ENCODE measurements around the gene EHD1. TPM values are rescaled to one million over a fixed set of nuclear protein-coding genes. Genes with fewer than 3 reads are reported as not detected.

Gene EHD1
- total RNA-seq, 1 donor from 2014 or later: 122 TPM

- no peak for DNase-seq (ENCODE audit: low read depth, low spot score)
Observed at GRCh38 chr11:64910451-64911093, 32.2 kb upstream of the EHD1 start.

DNA sequence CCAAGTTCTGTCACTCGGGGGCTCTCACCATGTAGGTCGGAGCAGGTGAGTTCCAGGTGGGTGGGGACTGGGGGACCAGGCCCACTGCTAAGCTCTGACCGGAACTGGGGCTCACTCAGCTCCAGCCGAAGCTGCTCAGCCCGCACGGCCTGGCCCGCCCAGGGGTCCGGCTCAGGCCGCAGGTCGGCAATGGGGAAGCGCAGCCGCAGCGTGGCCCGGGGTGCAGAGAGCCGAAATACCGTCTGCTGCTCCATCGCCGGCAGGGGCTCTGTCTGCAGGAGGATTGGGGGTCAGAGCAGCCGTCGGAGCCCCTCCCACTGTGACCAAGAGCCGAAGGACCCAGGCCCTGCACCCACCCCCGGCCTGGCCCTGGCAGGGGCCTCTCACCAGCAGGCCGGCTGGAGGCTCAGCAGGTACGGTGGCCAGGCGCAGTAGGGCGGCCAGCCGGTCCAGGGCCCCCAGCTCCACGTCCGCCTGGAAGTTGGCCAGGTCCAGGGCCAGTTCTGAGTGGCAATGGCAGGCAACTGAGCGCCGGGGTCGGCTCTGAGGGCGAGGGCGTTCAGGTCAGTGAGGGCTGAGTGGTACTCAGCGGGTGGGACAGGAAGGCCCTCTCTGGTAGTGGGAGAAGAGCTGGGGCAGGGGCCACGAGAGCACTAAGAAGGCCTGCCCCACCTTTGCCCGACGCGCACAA lies 31.4 kb upstream of the EHD1 start:
- DNase-seq (ENCODE audit: low read depth, low spot score): no peak

- no peak for DNase-seq (ENCODE audit: low read depth, low spot score)
Observed at GRCh38 chr11:64908766-64909165, 30.3 kb upstream of the EHD1 start.

DNA sequence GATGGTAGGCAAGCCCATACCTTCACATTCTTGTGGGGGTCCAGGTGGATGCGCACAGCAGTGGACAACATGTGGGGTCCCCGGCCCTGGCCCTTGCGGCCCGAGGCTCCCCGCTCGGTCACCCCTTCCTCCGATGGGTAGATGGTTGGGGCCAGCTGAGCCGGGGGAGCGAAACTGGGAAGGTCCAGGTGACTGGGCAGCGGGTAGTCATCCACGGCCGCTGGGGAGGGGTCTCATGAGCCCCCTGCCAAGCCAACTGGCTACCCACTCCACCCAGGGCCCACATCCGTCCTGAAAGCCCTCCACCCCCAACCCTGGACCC lies 27.9 kb upstream of the EHD1 start:
- DNase-seq (ENCODE audit: low read depth, low spot score): no peak

GRCh38 chr11:64905516-64906313 lies 27.3 kb upstream of the EHD1 start:
- no peak for DNase-seq (ENCODE audit: low read depth, low spot score)

GRCh38 chr11:64903291-64903833 lies 24.9 kb upstream of the EHD1 start:
- DNase-seq (ENCODE audit: low read depth, low spot score): no peak

- DNase-seq (ENCODE audit: low read depth, low spot score): no peak
Observed at GRCh38 chr11:64902102-64902900, 23.9 kb upstream of the EHD1 start.

- no peak for DNase-seq (ENCODE audit: low read depth, low spot score)
Observed at GRCh38 chr11:64900774-64901173, 22.4 kb upstream of the EHD1 start.

- DNase-seq (ENCODE audit: low read depth, low spot score): no peak
Observed at GRCh38 chr11:64900263-64900678, 21.9 kb upstream of the EHD1 start.

DNA sequence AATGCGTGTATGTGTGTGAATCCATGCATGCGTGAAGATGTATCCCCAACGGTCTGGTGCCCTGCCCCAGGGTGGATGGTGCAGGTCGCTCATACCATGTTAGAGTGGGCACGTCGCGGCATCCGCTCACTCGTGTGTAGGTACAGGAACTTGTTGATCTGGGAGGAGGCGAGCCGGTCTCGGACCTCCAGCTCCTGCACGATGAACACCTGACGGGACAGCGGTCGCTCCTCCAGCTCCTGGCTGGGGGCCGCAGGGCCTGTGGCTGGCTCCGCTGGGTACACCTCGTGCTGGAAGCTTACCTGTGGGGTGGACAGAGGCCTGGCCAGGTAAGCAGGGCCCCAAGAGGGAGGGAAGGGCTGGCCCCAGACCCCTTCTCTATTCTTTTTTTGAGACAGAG lies 20.1 kb upstream of the EHD1 start:
- DNase-seq (ENCODE audit: low read depth, low spot score): no peak

- DNase-seq (ENCODE audit: low read depth, low spot score): no peak
Observed at GRCh38 chr11:64898076-64898445, 19.6 kb upstream of the EHD1 start.

- DNase-seq (ENCODE audit: low read depth, low spot score): no peak
Observed at GRCh38 chr11:64897381-64898075, 19.1 kb upstream of the EHD1 start.

DNA sequence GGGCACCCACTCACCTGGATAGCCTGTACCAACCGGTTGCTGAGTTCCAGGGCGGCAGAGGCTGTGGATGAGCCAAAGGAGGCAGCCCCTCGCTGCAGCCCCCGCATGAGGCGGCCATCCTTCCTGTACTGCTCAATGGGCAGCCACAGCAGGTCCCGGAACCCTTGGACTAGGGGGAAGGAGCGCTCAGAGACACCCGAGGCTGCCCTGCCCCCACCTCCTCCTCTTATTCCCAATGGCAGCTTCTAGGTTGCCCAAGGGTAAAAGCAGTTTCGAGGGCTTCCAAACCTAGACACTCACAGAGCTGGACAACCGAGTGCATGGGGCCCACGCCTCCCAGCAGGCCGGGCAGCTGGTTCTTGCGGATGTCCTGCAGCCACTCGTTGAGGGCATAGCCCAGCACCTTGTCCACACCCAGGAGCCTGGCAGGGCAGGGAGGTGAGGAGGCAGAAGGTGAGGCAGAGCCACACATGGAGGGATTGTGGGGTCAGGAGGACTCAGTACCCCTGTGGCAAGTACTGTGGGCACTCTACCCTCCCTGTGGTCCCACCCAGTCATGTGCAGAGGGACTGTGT lies 18.1 kb upstream of the EHD1 start:
- no peak for DNase-seq (ENCODE audit: low read depth, low spot score)

- DNase-seq (ENCODE audit: low read depth, low spot score): no peak
Observed at GRCh38 chr11:64894812-64895452, 16.5 kb upstream of the EHD1 start.

GRCh38 chr11:64894070-64894811 lies 15.8 kb upstream of the EHD1 start:
- DNase-seq (ENCODE audit: low read depth, low spot score): no peak

- DNase-seq (ENCODE audit: low read depth, low spot score): no peak
Observed at GRCh38 chr11:64893194-64894069, 15.0 kb upstream of the EHD1 start.

DNA sequence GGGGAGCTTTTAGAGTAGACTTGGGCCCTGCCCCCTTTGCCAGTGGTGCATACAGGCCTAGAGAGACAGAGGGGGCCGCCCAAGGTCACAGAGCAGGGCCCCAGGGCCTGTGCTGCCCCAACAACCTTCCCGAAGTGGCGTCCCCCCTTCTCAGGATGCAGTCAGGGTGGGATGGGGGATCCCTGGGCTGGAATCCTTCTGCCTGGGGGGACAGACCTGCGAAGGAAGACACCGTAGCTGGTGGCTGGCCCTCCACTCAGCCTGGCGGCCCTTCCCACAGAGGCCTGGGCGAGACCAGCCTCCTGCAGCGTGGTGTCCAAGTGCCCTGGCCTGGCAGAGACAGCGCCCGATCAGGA lies 14.4 kb upstream of the EHD1 start:
- DNase-seq (ENCODE audit: low read depth, low spot score): no peak

DNA sequence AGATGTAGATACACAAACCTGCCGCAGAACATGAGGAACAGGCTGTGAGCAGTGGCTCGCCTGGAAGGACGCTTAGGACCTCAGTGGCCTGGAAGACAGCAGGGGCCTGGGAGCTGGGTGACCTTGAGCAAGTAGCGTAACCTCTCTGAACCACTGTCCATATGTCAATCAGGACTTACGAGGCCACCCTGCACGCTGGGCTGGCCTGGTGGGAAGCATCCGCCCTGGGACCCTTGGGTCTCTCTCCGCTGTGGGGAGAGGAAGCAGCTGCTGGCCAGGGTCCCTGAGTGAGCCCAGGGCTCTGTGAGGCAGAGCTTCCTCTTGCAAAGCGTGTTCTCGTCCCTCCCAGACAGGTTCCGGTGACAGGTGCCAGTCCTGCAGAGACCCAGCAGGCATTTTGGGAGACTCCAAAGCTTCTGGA lies 14.0 kb upstream of the EHD1 start:
- DNase-seq (ENCODE audit: low read depth, low spot score): no peak

Data from pulmonary artery endothelial cell (primary cell).